Stimulated activated CD4-positive, alpha-beta T cell treated with anti-CD3 and anti-CD28 coated beads, Interleukin-1b, Interleukin-23, amount 100 ng/mL, for 48 hours (primary cell): ENCODE results near the gene LONRF3.
A peak's percentile ranks its signal among the peaks of the same experiment; 100 is the strongest.

Experiments
- DNase-seq: peaks from one replicate; pipeline ENCODE4 v3.0.0-alpha.2; 2020

Gene LONRF3

GRCh38 chrX:119040432-119040831 lies 66.0 kb downstream of the LONRF3 start:
- no peak for DNase-seq

- DNase-seq: no peak
These were observed 66.8 kb downstream of the LONRF3 start for GRCh38 chrX:119041175-119041574.

- no peak for DNase-seq
These were observed 67.6 kb downstream of the LONRF3 start for GRCh38 chrX:119042040-119042439.

GRCh38 chrX:119042996-119043395 lies 68.6 kb downstream of the LONRF3 start:
- DNase-seq: no peak

GRCh38 chrX:119045884-119046283 lies 71.5 kb downstream of the LONRF3 start:
- peak; percentile 2 for DNase-seq

- no peak for DNase-seq
These were observed 81.3 kb downstream of the LONRF3 start for GRCh38 chrX:119055687-119056086.

GRCh38 chrX:119062750-119063374 lies 88.4 kb downstream of the LONRF3 start:
- no peak for DNase-seq

GRCh38 chrX:119063428-119063827 lies 89.0 kb downstream of the LONRF3 start:
- no peak for DNase-seq

- peak; percentile 43 for DNase-seq
These were observed 92.8 kb downstream of the LONRF3 start for GRCh38 chrX:119067023-119067739.
